Measurements from ENCODE around the gene MYO15B.
"Not testable (repeated sequence)": the region's sequence is repeated elsewhere in the genome, so short reads cannot be mapped to it uniquely, and the experiment has no call there.

The MYO15B gene

GRCh38 chr17:75632863-75633485 lies 45.4 kb downstream of the MYO15B start, which contains the start of gene SMIM5:
Gene SMIM5, plus strand, starts transcription at chr17:75633434. Its CDS starts 6,768 bp downstream, at chr17:75640202.
- intact Hi-C loops (cut with DNase I) = no loop called here
- DNase-seq = peak; percentile 84 to 99 (median 96)

- intact Hi-C loops (cut with DNase I) = no loop called here
- DNase-seq = peak; percentile 70 to 94 (median 87)
These were observed 46.1 kb downstream of the MYO15B start for GRCh38 chr17:75633486-75634375.

GRCh38 chr17:75634376-75634740 lies 46.8 kb downstream of the MYO15B start:
- DNase-seq = peak in 1 of 42 donors; percentile 16
- intact Hi-C loops (cut with DNase I) = no loop called here

- intact Hi-C loops (cut with DNase I) = no loop called here
- DNase-seq = peak in 11 of 42 donors; percentile 29 to 57 (median 49)
These were observed 47.4 kb downstream of the MYO15B start for GRCh38 chr17:75634754-75635609.

GRCh38 chr17:75635610-75636202 lies 48.1 kb downstream of the MYO15B start:
- intact Hi-C loops (cut with DNase I) = no loop called here
- peak in 26 of 42 donors; percentile 20 to 74 (median 51) for DNase-seq

GRCh38 chr17:75636381-75637142 lies 49.0 kb downstream of the MYO15B start:
- intact Hi-C loops (cut with DNase I) = no loop called here
- no peak for DNase-seq

- peak in 39 of 42 donors; percentile 30 to 85 (median 58) for DNase-seq
- intact Hi-C loops (cut with DNase I) = no loop called here
These were observed 49.5 kb downstream of the MYO15B start for GRCh38 chr17:75637143-75637538.

GRCh38 chr17:75637551-75637950 lies 50.0 kb downstream of the MYO15B start:
- DNase-seq = no peak
- intact Hi-C loops (cut with DNase I) = no loop called here

GRCh38 chr17:75638039-75638438 lies 50.4 kb downstream of the MYO15B start:
- DNase-seq; intact Hi-C loops (cut with DNase I): not testable (repeated sequence)

- intact Hi-C loops (cut with DNase I) = no loop called here
- no peak for DNase-seq
These were observed 51.3 kb downstream of the MYO15B start for GRCh38 chr17:75638893-75639292.

- intact Hi-C loops (cut with DNase I) = no loop called here
- DNase-seq = no peak
These were observed 51.7 kb downstream of the MYO15B start for GRCh38 chr17:75639327-75639726.

GRCh38 chr17:75639771-75640555 lies 52.4 kb downstream of the MYO15B start:
- no peak for DNase-seq
- intact Hi-C loops (cut with DNase I) = no loop called here

- intact Hi-C loops (cut with DNase I) = no loop called here
- no peak for DNase-seq
These were observed 53.0 kb downstream of the MYO15B start for GRCh38 chr17:75640556-75641119.

- intact Hi-C loops (cut with DNase I) = no loop called here
- peak in 13 of 42 donors; percentile 17 to 55 (median 37) for DNase-seq
These were observed 53.7 kb downstream of the MYO15B start for GRCh38 chr17:75641343-75641742.

- peak in 1 of 42 donors; percentile 8 for DNase-seq
- intact Hi-C loops (cut with DNase I) = no loop called here
These were observed 54.7 kb downstream of the MYO15B start for GRCh38 chr17:75642182-75642783.

GRCh38 chr17:75642784-75643642 lies 55.4 kb downstream of the MYO15B start:
- intact Hi-C loops (cut with DNase I) = no loop called here
- peak in 9 of 42 donors; percentile 10 to 58 (median 37) for DNase-seq
